ENCODE results near the gene RACGAP1.
A peak's percentile ranks its signal among the peaks of the same experiment; 100 is the strongest.

RACGAP1 gene

DNA sequence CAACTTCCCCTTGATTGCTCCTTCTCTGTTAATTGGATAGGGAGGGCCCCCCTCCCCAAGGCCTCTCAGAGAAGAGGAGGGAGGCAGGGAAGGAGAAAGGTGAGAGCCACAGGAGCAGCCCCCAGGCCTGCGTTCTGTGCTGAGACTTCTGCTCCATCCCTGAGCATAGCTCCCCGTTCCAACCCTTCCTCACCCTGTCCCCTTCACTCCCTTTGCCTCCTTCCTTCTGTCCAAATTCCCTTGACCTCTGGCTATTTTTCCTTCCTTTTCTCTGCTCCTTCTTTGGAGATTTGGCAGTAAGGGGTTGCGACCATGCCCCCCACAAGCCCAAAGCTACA is 31.3 kb upstream of the RACGAP1 start:
- no peak for DNase-seq (ENCODE audit: low read depth in 2 of 2)

DNA sequence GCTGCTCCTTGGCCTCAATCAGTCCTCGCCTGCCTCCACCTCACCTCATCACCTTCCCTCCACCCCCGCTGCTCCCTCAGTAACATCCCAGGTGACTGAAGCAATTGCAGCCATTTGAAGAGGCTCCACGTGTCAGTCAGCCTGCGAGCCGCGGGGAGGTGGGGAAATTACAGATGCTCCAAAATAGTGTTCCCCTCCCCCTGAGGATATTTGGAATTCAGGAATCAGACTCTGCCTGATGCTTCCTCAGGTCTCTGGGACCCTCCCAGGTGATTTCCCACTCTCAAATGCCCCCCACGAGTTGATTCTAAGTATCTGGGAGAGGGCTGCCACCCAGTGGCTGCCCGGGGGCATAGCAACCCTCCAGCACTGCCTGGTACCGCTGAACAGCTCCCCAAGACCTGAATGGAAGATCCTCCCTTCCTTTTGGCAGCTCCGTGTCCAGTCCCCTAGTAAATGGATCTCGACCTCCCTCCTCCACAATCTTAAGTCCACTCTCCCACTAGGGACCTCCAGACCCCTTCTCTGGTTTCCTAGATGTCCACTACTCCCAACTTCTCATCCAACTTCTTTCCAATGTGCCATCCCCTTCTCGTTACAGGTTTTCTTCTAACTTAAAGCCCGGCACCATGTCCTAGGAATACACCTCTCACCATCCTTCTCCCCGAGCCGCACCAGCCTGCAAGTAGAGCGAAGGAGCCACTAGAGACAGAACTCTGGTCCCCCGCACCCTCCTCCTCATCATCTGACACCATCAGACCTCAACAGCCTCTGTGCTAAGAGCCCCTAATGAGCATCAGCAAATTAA is 30.7 kb upstream of the RACGAP1 start:
- peak; percentile 49 to 53 for DNase-seq (ENCODE audit: low read depth in 2 of 2)

DNA sequence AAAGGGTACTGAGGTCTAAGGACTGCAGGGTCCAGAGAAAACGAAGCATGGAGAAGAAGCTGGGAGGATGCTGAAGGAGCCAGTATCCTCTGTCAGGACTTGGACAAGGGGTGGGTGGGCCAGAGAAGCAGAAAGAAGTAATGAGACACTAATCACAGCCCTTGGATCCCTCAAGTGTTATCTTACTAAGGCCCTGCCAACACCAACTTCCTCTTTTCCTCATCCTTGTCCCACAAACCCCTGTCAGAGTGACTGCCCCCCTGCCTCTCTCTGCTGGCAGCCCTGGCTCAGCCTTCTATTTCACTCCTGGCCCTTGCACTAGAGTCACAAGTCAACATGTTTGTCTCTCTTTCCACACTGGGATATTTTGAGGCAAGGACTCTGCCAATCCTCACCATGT is 28.3 kb upstream of the RACGAP1 start:
- DNase-seq (ENCODE audit: low read depth in 2 of 2) = no peak

DNA sequence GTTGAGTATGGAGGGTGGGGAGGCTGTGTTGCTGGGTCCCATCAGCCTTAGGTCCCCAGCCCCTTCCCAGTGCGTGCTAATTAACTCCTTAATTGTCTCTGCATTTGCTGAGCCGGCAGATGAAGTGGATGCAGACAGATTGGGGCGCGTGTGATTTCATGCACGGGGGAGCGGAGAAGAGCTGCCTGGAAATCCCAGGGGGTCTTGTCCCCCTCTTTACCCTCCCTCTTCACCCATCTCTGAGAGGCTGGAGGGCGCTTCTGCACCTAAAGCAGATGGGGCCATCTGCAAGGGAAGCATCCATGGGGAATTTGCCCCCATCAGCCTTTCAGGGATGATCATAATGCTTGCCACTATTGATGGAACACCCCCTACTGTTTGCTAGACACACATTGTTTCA is 27.7 kb upstream of the RACGAP1 start:
- DNase-seq (ENCODE audit: low read depth in 2 of 2) = no peak

DNA sequence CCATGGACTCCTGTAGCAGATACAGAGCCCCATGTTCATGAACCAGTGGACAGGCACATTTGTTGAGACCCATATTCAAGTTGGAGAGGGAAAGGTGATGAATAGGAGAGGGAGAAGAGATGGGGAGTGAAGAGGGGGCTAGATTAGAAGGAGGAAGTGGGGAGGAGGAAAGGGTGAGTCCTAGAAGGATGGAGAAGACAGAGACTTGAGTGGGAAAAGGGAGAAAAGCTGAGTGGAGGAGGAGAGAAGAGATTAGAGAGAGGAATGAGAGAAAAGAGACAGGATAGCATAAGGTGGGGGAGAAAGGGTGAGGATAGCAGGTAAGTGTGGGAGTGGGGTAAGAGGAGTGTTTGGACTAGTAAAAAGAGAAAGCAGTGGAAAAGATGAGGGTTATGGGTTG is 27.2 kb upstream of the RACGAP1 start:
- no peak for DNase-seq (ENCODE audit: low read depth in 2 of 2)

DNA sequence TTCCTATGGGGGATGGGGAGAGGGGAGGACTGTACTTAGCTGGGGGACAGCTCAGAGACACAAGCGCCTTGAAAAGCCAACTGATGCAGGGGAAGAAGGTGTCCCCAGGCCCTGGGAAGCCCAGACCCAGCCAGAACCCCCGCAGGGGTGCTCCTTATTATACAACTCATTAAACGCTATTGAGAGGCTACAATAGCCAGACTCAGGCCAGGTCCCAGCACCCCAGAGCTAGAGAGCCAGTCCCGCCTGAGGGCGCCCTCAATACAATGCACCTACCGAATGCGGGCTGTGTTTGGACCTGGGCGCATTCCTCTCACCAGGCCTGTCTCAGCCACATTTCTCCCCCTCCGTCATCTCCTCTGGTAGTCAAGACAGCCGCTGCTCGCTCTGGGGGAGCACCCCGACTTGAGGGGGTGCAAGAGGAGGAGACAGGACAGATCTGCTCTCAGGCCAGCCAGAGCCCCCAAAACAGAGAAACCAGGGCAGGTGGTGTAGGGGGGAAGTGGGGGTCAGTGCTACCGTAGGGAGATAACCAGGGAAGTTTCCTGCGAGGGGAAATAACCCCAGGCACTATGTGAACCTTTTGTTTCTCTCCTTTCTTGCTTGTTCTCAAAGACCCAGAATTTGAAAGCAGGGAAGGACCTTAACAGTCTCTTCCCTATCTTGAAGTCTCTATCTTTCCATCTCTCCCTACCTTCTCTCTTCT is 26.0 kb upstream of the RACGAP1 start:
- DNase-seq (ENCODE audit: low read depth in 2 of 2) = no peak

DNA sequence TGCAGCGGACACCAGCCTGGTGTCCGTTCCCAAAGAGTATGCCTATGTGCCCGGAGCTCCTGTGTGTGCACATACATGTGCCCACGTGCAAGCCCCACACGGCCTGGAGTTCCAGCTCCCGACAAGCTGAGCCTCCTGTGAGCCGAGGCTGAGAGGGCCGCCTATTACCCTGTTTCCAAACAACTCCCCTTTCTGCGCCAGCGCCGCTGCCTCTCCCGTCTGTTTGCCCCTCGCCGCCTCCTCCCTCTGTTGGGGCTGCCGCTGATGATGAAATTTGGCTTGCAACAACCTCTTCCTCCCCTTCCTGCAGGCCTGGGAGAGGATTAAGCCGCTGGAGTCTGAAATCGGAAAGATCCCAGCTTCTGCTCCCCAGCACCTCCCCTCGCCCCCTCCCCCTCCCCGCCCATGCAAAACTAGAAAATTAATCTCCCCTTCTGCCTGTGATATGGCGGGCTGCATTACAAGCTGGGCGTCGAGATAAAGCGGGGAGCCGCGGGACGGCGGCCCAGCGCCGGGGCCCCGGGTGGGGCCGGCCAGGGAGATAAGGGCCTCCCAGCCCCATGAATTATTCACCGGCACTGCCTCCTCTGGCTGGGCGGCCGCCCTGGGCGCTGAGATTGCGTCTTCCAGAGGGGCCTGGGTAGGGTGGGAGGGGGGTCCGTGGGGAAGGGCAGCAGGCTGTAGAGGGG is 25.3 kb upstream of the RACGAP1 start:
- no peak for DNase-seq (ENCODE audit: low read depth in 2 of 2)

DNA sequence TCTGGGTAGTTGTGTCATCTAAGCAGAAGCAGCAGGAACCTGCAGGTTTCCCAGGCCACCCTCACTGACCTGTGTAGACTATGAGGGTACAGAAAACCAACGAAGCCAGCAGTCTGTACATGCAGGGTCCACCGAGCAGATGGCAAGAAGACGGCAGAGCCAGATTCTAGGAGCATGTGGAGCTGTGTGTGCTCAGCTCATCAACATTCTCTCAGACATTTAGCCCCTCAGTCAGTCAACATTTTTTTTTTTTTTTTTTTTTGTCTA is 24.8 kb upstream of the RACGAP1 start:
- no peak for DNase-seq (ENCODE audit: low read depth in 2 of 2)

DNA sequence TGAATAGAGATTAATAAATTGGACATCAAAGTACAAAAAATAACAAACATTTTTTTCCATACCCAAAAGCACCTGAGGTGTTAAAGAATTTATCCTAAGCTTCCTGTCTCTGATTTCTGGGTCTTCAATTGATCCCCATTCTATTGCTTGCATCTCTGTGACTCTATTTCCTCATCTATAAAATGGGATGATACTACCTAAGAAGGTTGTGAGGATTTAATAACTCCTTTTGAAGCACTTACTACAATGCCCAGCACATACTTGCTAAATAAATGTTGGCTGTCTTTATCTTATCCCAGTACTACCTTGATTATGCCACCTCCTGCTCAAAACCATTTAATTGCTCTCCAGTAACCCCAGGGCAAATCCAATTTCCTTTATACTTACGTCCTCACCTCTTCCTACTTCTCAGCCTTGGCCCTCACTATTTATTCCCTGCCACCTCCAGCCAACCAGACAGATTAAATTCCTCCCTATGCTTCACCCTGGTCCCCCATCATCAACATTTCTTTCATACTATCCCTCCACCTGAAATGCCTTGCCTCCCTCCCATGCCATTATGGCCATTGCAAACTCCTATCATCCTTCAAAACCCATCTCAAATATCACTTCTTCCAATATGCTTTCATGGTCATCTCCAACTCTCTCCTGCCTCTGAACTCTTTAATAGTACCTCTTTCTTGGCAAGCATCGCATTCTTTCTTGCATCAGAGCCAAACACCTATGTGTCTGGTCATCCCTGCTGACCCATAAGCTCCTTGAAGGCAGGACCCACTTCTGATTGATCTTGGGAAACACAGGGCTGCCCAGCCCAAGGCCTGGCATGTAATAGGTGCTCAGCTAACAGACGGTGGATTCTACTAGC is 24.2 kb upstream of the RACGAP1 start:
- no peak for DNase-seq (ENCODE audit: low read depth in 2 of 2)

DNA sequence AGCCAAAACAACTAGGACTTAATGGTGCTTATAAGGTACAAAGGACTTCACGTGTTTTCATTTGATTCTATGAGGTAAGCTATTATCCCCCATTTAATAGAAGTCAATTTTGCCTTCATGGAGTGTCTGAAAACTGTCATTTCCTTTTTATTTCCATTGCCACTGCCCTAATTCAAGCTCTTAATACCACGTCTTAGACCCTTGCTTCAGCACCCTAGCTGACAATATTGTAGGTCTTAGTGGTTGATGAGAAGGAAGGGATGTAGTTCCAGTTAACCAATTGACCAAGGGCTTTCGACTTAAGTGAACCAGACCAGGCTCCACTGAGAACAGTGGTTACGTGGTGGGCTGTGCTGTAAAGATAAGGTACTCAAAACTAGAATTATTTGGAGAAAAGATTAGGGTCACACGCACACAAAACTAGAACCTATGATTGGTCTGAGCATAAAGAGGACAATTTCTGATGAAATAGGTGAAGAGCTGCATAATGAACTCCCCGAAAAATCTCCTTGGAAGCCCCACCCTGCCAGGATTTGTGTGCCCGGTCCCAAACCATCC is 22.5 kb upstream of the RACGAP1 start:
- no peak for DNase-seq (ENCODE audit: low read depth in 2 of 2)

DNA sequence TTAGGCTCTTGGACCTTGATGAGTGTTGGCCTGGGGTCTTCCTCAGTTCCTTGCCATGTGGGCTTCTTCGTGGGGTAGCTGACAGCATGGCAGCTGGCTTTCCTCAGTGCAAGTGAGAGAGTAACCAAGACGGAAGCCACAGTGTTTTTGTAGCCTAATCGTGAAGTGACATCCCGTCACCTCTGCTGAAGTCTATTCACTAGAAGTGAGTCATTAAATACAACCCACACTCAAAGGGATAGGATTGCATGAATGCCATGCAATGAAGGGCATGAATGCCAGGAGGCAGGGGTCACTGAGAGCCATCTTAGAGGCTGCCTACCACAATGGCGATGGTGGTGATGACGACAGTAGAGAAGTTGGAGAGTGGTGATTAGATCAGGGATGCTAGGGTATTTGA is 18.6 kb upstream of the RACGAP1 start:
- no peak for DNase-seq (ENCODE audit: low read depth in 2 of 2)

DNA sequence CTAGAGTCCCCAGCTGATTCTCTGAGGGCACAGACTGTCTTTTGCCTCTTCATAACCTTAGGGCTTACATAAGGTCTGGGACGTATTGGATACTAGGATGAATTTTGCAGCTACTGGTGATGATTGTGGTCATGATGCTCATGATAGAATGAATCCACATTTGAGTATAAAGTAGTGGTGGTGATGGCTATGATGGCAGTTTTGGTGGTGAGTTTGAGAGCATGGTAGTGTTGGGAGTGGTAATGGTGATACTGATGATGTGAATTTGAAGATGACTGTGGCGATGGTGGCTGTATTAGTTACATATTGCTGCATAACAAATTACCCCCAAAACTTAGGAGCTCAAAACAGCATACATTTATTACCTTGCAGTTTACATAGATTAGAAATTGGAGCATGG is 18.0 kb upstream of the RACGAP1 start:
- DNase-seq (ENCODE audit: low read depth in 2 of 2) = no peak

DNA sequence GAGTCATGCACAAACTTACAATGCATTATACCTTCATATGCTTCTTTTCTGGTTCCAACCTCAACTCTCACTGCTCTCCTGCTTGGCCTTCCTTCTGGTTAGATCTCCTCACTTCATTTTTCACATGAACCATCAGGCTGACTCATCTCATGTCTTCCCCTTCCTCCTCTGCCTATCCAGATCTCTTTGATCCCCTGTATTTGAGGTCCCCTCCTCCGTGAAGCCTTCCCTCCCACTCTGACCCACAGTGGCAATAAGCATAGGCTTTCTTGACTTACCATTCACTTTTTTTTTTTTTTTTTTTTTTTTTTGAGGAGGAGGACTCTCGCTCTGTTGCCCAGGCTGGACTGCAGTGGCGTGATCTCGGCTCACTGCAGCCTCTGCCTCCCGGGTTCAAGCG is 17.4 kb upstream of the RACGAP1 start:
- DNase-seq (ENCODE audit: low read depth in 2 of 2) = no peak

DNA sequence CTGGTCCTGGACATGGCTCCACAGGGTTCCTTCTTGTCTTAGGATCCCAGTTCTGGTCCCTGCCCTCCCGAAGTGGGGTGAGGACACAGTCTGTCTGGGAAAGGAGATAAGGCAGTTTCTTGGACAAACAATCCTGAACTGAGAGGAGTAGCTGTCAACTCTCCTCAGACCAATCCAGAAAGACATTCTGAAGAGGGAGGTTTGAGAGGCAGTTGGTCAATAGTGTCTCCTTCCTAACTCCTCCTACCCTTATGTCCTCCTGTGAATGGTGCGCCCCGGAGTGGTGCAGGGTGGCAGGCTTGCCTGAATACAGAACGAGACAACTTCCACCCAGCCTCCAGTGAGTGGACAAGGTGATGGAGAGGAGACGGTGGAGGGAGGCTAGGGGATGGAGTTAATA is 16.7 kb upstream of the RACGAP1 start:
- no peak for DNase-seq (ENCODE audit: low read depth in 2 of 2)

DNA sequence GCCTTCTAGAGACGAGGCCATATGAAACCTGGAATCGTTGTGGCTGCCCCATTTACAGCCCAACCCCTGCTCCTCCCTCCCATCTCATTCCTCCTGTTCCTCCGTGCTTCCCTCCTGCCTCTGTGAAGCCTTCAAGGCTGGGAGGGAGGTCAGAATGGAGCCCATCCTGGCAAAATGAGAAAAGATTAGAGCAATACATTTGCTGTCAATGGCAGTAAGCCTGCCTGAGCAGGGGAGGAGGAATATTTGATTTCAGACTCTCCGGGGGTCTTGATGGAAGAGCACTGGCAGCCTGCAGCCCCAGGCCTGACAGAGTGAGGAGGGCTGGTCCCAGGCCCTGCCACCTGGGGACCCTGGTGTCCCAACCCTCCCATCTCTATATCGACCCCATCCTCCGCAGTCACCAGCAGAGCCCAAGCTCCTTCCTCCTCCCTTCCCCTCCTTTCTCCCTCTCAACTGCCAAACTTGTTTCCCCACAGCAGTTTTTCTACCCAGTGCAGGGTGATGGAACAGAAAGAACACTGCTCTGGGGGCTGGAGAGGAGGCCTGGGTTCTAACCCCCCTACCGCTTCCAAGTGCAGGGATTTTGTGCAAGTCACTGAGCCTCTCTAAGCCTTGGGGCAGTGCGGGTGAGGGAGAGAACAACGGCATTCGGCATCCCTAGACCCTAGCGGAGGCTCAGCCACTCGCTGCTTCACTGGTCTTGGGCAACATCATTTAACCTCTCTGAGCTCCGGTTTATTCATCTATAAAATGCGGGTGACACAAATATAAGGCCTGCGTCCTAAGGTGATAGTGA is 16.0 kb upstream of the RACGAP1 start:
- no peak for DNase-seq (ENCODE audit: low read depth in 2 of 2)

DNA sequence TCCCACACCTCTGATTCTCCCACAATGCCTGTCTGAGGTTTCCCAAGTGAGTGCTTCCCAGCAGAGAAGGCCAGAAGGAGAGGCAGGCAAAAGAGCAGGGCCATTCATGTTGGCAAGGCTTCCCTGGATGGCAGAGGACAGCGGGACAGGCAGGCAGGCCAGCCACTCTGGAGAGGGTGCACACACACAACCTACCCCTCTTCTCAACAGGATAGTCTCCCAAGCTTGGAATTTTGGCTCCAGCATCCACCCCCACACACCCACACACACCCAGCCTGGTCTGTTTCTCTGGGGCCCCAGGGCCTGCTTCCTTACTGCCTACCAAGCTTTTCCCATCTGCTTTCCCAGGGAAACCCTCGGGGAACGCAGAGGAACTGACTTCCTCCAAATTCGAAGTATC is 15.4 kb upstream of the RACGAP1 start:
- no peak for DNase-seq (ENCODE audit: low read depth in 2 of 2)

DNA sequence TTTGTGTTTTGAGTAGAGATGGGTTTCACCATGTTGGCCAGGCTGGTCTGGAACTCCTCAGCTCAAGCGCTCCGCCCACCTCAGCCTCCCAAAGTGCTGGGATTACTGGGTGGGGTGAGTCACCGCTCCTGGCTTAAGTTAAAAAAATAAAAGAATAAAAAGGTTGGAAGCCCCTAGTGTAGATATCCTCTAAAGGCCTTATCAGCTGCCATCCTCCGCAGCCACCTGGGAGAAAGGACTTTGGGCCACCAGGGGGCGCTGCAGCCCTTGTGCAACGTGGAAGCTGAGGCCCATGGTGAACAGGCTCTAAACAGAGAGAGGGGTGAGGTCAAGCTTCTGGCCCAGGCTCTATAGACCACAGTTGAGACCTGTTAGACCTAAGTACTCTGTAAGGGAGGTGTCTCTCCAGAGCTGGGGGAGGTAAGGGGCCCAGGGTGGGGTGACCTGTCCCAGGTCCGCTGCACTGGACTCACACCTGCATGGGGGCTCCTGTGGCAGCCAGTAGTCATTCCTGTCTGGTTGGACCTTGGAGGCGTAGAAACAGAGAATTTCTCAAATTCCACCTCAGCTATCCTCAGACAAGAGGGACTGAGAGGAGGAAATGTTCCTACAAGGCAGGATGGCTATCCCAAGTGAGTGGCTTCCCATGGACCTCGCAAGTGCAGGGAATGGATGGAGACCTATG is 14.0 kb upstream of the RACGAP1 start:
- DNase-seq (ENCODE audit: low read depth in 2 of 2) = peak; percentile 90 to 92

DNA sequence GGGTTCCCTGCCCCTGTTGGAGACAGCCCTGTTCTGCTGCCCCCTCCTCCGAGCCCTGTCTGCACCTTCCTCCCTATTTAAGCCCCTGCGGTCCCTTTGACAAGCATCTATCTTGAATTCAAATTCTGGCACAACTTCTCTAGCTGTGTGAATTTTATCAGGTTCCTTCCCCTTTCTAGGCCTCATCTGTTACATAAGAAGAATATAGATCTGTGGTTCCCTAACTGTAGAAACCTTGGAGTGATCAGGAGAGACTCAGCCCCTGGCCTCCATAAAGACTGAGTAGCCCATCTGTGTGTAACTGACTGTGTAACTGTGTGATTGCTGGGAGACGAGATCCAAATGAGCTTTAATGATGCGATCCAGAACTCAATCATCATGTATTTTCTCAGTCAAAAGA is 13.0 kb upstream of the RACGAP1 start:
- no peak for DNase-seq (ENCODE audit: low read depth in 2 of 2)

DNA sequence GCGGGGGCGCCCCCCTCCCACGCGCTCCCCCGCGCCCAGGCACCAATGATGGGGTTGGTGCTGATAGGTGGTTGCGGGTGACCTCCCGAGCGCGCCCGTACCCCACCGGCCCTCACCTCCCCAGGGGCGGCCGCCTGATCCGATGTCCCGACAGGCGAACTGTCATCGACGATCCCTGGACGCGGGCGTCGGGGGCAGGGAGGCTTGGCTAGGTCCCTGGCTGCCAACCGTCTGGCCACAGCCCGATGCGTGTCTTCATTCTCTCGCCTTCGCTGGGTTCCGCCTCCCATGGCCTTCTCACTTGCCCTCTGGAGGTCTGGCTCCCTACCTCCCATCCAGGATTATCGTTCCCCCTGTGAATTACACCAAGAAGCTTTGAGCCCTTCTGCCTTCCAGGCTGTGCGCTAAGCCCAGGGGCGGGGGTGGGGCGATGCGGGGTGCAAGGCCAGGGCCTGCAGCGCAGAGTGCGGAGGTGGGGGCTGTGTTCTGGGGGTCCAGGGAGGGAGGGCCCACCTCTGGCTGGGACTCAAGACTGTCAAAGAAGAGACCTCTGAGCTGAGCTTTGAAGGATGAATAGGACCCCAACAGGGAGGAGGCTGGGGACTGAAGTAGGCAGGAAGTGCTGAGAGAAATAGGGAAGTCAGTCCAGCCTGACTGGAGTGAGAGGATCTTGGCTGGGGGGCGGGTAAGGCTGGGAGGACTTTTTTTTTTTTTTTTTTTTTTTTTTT is 7.7 kb upstream of the RACGAP1 start:
- DNase-seq (ENCODE audit: low read depth in 2 of 2) = no peak

DNA sequence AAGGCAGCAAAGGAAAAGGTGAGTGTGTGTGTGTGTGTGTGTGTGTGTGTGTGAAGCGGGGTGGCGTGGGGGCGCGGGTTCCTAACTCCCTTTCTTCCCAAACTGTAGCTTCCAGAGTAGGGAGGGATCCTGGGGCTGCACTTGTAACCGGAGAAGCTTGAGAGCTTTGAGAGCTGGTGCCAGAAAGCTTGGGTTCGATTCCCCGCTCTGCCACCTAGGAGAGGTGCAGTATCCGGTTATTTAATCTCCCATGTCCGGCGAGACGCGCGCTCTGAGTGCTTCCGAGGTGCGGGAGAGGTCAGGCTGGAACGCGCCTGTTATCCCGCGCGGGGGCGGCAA is 7.2 kb upstream of the RACGAP1 start:
- DNase-seq (ENCODE audit: low read depth in 2 of 2) = no peak
